Measurements from ENCODE around the gene KRT8. TPM values are rescaled to one million over a fixed set of nuclear protein-coding genes. Genes with fewer than 3 reads are reported as not detected.
"Not testable (repeated sequence)": the region's sequence is repeated elsewhere in the genome, so short reads cannot be mapped to it uniquely, and the experiment has no call there.

Gene KRT8
- 1,000 to 10,000 TPM; 1,663 to 1,920 TPM for total RNA-seq
- 445 TPM for polyA plus RNA-seq (2013, experiment 1 of 2)
- 561 TPM for polyA plus RNA-seq (2013, experiment 2 of 2)
- long read RNA-seq, experiment 1, partial matches to known transcripts = 1,386 of 1,459 reads
- long read RNA-seq, experiment 1, other reads (novel, unspliced or antisense) = 68 of 1,459 reads
- long read RNA-seq, experiment 2, transcript KRT8-216 (9 exons, 2,126 nt) = major isoform, 9 of 2,832 reads
- long read RNA-seq, experiment 2, partial matches to known transcripts = 2,754 of 2,832 reads
- long read RNA-seq, experiment 2, other reads (novel, unspliced or antisense) = 66 of 2,832 reads
- long read RNA-seq, experiment 3, transcript KRT8-216 (9 exons, 2,126 nt) = major isoform, 10 of 16,261 reads
- long read RNA-seq, experiment 3, partial matches to known transcripts = 15,936 of 16,261 reads
- long read RNA-seq, experiment 3, other reads (novel, unspliced or antisense) = 309 of 16,261 reads
- long read RNA-seq, experiment 4, transcript KRT8-216 (9 exons, 2,126 nt) = major isoform, 10 of 7,523 reads
- long read RNA-seq, experiment 4, partial matches to known transcripts = 7,333 of 7,523 reads
- long read RNA-seq, experiment 4, other reads (novel, unspliced or antisense) = 173 of 7,523 reads

DNA sequence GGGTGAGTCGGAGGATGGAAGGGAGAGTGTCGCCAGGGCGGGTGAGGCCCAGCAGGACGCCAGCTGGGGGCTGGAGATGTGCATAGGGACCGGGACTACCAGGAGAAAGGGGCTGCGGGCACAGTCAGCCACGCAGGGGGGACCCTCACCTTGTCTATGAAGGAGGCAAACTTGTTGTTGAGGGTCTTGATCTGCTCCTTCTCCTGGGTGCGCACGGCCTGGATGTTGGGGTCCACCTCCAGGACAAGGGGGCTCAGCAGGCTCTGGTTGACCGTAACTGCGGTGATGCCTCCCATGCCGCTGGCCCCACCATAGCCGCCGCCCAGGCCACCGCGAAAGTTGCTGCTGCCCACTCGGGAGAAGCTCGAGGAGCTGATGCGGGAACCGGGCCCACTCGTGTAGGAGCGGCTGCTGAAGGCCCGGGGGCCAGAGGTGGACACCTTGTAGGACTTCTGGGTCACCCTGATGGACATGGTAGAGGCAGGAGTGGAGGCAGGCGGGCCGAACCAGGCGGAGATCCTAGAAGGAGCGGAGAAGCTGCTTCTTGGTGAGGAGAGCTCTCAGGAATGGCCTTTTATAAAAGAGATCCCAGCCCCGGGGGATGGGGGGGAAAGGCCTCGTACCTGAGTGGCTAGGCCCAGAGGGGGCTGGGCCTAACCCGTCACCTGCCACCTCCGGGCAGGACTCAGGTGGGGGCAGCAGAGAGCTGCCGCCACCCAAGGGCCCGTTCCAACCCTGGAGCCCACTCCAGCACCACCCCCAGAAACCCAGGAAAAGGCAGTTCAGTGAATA lies at the start of gene KRT8:
Gene KRT8, minus strand, starts transcription at position 568 of the 792 bp plus-strand sequence. Its CDS starts 95 bp downstream, at position 473.
- H3K9ac ChIP-seq (ENCODE audit: extremely low read depth, low read length, poor library complexity, severe bottlenecking) = peak within 1 kb of the TSS; percentile 100
- Mint-ChIP-seq H3K4me1 (peaks cover 57% of the 10 kb centered on the region), H3K27ac (peak within 1 kb of the TSS; percentile 96), H3K4me3 (peak within 1 kb of the TSS; percentile 95), H3K36me3 (ENCODE audit: low read depth) (peaks cover 38% of the 10 kb centered on the region)
- H3K27me3 ChIP-seq (ENCODE audit: control insufficient read depth, insufficient read depth, low read length, poor library complexity, severe bottlenecking); H3K27me3 Mint-ChIP-seq (ENCODE audit: insufficient read depth); H3K9me3 Mint-ChIP-seq; H3K9me3 ChIP-seq (ENCODE audit: control insufficient read depth, low read length): not testable (repeated sequence)
- peak within 1 kb of the TSS; percentile 100 for H3K4me3 ChIP-seq (ENCODE audit: low read length)
- DNase-seq = peak; percentile 99
- peaks cover 26% of the 10 kb centered on the region for H3K4me1 ChIP-seq (ENCODE audit: control insufficient read depth, insufficient read depth, low read length)
- H3K36me3 ChIP-seq (ENCODE audit: control insufficient read depth, insufficient read depth, low read length) = peaks cover 35% of the 10 kb centered on the region
- H3K27ac ChIP-seq (ENCODE audit: low read depth, low read length) = peak within 1 kb of the TSS; percentile 50
- TF ChIP-seq, protein P1, sequence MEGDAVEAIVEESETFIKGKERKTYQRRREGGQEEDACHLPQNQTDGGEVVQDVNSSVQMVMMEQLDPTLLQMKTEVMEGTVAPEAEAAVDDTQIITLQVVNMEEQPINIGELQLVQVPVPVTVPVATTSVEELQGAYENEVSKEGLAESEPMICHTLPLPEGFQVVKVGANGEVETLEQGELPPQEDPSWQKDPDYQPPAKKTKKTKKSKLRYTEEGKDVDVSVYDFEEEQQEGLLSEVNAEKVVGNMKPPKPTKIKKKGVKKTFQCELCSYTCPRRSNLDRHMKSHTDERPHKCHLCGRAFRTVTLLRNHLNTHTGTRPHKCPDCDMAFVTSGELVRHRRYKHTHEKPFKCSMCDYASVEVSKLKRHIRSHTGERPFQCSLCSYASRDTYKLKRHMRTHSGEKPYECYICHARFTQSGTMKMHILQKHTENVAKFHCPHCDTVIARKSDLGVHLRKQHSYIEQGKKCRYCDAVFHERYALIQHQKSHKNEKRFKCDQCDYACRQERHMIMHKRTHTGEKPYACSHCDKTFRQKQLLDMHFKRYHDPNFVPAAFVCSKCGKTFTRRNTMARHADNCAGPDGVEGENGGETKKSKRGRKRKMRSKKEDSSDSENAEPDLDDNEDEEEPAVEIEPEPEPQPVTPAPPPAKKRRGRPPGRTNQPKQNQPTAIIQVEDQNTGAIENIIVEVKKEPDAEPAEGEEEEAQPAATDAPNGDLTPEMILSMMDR (conservative IDR thresholded peaks at IDR 0.05) = peak; percentile 87
- whole genome bisulfite sequencing, 2 experiments (ENCODE audit: insufficient coverage in 1 of 2, insufficient read length in 1 of 2) = 1 to 7% methylated on average over 12 to 33 of the region's 33 CpGs

DNA sequence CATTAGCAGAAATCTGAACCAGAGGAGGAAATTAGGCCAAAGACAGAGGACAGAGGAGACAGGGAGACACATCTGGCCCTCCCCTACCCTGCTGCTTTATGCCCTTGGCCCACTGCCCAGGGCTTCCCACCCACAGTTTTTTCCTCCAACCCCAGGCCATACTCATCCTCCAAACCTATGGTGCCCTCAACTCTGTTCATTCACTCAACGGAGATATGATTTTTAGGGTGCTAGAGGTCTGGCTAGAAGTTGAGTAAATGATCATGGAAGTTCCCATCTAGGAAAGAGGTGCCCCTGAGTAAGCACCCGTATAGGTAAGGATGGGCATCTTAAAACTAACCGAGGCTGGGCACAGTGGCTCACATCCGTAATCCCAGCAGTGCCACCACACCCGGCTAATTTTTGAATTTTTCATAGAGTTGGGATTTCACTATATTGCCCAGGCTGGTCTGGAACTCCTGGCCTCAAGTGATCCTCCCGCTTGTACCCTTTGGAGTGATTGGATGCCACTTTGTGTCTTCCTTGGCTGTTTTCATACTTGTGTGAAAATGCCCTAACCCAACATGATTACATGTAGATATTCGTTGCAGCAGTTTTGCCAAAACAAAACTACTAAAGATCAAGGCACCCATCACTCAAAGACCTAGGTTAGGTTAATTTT lies 48.4 kb upstream of the KRT8 start:
- DNase-seq = peak; percentile 58
- H3K9me3 Mint-ChIP-seq = no peaks in the 10 kb centered on the region
- H3K27ac Mint-ChIP-seq = peak overlapping the region; percentile 15

More for the DNA sequence above, 48.4 kb upstream of the KRT8 start:
- Histone ChIP-seq H3K36me3 (ENCODE audit: control insufficient read depth, insufficient read depth, low read length) (peaks cover 37% of the 10 kb centered on the region), H3K27me3 (ENCODE audit: control insufficient read depth, insufficient read depth, low read length, poor library complexity, severe bottlenecking) (no peaks in the 10 kb centered on the region), H3K4me1 (ENCODE audit: control insufficient read depth, insufficient read depth, low read length) (no peaks in the 10 kb centered on the region), H3K4me3 (ENCODE audit: low read length) (no peak overlapping the region), H3K9ac (ENCODE audit: extremely low read depth, low read length, poor library complexity, severe bottlenecking) (no peak overlapping the region), H3K9me3 (ENCODE audit: control insufficient read depth, low read length) (no peaks in the 10 kb centered on the region), H3K27ac (ENCODE audit: low read depth, low read length) (no peak overlapping the region)
- WGBS, 2 experiments (ENCODE audit: insufficient coverage in 1 of 2, insufficient read length in 1 of 2) = 83 to 86% methylated on average over 6 to 7 of the region's 7 CpGs
- Mint-ChIP-seq H3K36me3 (ENCODE audit: low read depth) (peaks cover 40% of the 10 kb centered on the region), H3K4me3 (peak overlapping the region; percentile 100), H3K4me1 (peaks cover 32% of the 10 kb centered on the region), H3K27me3 (ENCODE audit: insufficient read depth) (no peaks in the 10 kb centered on the region)
- TF ChIP-seq, protein P1 (conservative IDR thresholded peaks at IDR 0.05) = no peak

Measured in endodermal cell (in vitro differentiated cells).